Thymus (tissue), 11 donors: ENCODE results near the gene PSRC1. TPM values are rescaled to one million over a fixed set of nuclear protein-coding genes. Genes with fewer than 3 reads are reported as not detected.

Source experiments
- DNase-seq, 9 donors: peaks; one replicate each; pipeline ENCODE4 v3.0.0-alpha.2; 2013; ENCODE audit warnings: low spot score in 9 of 9, low read depth in 6 of 9, missing footprints in 1 of 9
- H3K27ac ChIP-seq, 2 donors: one replicate each; pipeline ENCODE4 v1.5.1; 2013; ENCODE audit warnings: control low read depth in 1 of 2, low read depth in 1 of 2, low read length in 1 of 2, mild to moderate bottlenecking in 1 of 2, moderate library complexity in 1 of 2
- H3K27me3 ChIP-seq, 2 donors: one replicate each; pipeline ENCODE4 v1.5.1; 2013; ENCODE audit warnings: low read length in 1 of 2; ENCODE audit not compliant: control insufficient read depth in 2 of 2, insufficient read depth in 1 of 2
- H3K36me3 ChIP-seq, 2 donors: one replicate each; pipeline ENCODE4 v1.5.1; 2013; ENCODE audit warnings: low read length in 1 of 2, mild to moderate bottlenecking in 1 of 2, moderate library complexity in 1 of 2; ENCODE audit not compliant: control insufficient read depth in 2 of 2, insufficient read depth in 2 of 2
- H3K4me1 ChIP-seq, 2 donors: one replicate each; pipeline ENCODE4 v1.5.1; 2013; ENCODE audit warnings: low read length in 2 of 2; ENCODE audit not compliant: control insufficient read depth in 2 of 2, insufficient read depth in 2 of 2
- H3K4me3 ChIP-seq, 2 donors: one replicate each; pipeline ENCODE4 v1.5.1; 2013; ENCODE audit warnings: low read length in 2 of 2, control low read depth in 1 of 2, mild to moderate bottlenecking in 1 of 2
- H3K9me3 ChIP-seq, 2 donors: one replicate each; pipeline ENCODE4 v1.5.1; 2013; ENCODE audit warnings: low read length in 1 of 2, mild to moderate bottlenecking in 1 of 2; ENCODE audit not compliant: control insufficient read depth in 2 of 2, insufficient read depth in 1 of 2
- WGBS: extraction: QIAGEN DNeasy Blood & Tissue Kit; methylation state at CpG from one replicate; pipeline ENCODE4 v1.1.7; 2013; 5-methylcytosine and 5-hydroxymethylcytosine counted together
- polyA plus RNA-seq: library from polyadenylated mRNA; stranded (reverse); fragments of 200-250 nt; gene quantifications from one replicate; pipeline ENCODE4 v1.2.3, GENCODE V29; 2013
- total RNA-seq: library from RNA; stranded (reverse); fragments of 120-200 nt; gene quantifications from one replicate; pipeline ENCODE4 v1.2.4, GENCODE V29; 2013
- donor health status: healthy.

Gene PSRC1
- total and polyA plus RNA-seq, 2 donors, result 5.8 to 16.6 TPM

DNA sequence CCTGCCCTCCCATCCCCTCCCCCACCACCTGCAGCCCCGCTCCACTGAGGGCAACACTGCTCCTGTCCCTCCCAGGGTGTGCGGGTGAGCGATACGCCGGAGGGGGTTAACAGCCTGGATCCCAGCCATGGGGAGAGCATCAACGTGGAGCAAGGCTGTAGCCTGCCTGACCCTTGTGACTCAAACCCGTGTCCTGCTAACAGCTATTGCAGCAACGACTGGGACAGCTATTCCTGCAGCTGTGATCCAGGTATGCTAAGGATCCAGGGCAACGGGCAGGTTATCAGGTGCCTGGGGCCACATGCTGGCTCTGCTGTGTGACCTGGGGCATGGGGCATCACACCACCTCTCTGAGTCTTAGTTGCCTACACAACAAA lies 18.6 kb downstream of the PSRC1 start:
- no peak overlapping the region for H3K4me3 ChIP-seq
- DNase-seq, result no peak
- WGBS, result 93% methylated on average over 9 of the region's 9 CpGs
- no peaks in the 10 kb centered on the region for H3K9me3 ChIP-seq
- H3K36me3 ChIP-seq, result peaks cover 2 to 4% of the 10 kb centered on the region in 2 donors
- no peaks in the 10 kb centered on the region for H3K4me1 ChIP-seq
- no peaks in the 10 kb centered on the region for H3K27me3 ChIP-seq
- no peak overlapping the region for H3K27ac ChIP-seq

DNA sequence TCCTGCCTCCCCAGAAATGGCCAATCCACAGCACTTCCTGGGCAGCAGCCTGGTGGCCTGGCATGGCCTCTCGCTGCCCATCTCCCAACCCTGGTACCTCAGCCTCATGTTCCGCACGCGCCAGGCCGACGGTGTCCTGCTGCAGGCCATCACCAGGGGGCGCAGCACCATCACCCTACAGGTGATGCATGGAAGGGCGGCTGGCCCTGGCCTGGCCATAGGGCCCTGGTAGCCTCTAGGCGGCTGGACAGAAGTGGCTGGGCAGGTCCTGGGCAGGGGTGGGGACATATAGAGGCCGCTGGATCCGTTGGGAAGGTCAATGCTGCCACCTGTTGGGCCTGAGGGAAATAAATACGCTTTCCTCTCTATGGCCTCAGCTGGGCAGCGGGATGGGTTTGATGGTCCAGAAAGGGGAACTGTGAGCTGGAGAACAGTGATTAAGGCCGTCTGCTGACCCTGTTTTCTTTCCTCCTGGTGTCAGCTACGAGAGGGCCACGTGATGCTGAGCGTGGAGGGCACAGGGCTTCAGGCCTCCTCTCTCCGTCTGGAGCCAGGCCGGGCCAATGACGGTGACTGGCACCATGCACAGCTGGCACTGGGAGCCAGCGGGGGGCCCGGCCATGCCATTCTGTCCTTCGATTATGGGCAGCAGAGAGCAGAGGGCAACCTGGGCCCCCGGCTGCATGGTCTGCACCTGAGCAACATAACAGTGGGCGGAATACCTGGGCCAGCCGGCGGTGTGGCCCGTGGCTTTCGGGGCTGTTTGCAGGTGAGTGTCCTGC lies 19.2 kb downstream of the PSRC1 start:
- no peak overlapping the region for H3K27ac ChIP-seq
- DNase-seq, result peak in 7 of 9 donors; percentile 35 to 74 (median 50)
- H3K27me3 ChIP-seq, result no peaks in the 10 kb centered on the region
- peaks cover 2 to 4% of the 10 kb centered on the region in 2 donors for H3K36me3 ChIP-seq
- H3K9me3 ChIP-seq, result no peaks in the 10 kb centered on the region
- H3K4me3 ChIP-seq, result no peak overlapping the region
- no peaks in the 10 kb centered on the region for H3K4me1 ChIP-seq
- 59% methylated on average over 29 of the region's 29 CpGs for WGBS

DNA sequence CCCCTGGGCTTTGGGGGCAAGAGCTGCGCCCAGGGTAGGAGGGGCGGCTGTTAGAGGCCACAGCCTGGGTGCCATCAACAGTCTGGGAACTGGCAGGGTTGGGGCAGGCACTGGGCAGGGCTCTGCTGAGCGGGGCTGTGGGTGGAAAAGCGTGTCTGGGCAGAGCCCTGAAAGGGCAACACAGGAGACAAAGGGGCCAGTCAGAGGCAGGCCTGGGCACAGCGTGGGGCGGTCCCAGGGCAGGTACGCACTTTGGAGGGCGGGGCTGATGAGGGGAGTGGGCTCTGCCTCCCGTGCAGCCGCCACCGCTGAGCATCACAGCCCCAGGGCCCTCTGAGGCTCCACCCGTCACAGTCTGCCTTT lies 19.7 kb downstream of the PSRC1 start:
- no peak overlapping the region for H3K4me3 ChIP-seq
- no peaks in the 10 kb centered on the region for H3K9me3 ChIP-seq
- H3K27me3 ChIP-seq, result no peaks in the 10 kb centered on the region
- no peak for DNase-seq
- H3K36me3 ChIP-seq, result peaks cover 2 to 4% of the 10 kb centered on the region in 2 donors
- WGBS, result 67% methylated on average over 12 of the region's 12 CpGs
- H3K27ac ChIP-seq, result no peak overlapping the region
- H3K4me1 ChIP-seq, result no peaks in the 10 kb centered on the region

DNA sequence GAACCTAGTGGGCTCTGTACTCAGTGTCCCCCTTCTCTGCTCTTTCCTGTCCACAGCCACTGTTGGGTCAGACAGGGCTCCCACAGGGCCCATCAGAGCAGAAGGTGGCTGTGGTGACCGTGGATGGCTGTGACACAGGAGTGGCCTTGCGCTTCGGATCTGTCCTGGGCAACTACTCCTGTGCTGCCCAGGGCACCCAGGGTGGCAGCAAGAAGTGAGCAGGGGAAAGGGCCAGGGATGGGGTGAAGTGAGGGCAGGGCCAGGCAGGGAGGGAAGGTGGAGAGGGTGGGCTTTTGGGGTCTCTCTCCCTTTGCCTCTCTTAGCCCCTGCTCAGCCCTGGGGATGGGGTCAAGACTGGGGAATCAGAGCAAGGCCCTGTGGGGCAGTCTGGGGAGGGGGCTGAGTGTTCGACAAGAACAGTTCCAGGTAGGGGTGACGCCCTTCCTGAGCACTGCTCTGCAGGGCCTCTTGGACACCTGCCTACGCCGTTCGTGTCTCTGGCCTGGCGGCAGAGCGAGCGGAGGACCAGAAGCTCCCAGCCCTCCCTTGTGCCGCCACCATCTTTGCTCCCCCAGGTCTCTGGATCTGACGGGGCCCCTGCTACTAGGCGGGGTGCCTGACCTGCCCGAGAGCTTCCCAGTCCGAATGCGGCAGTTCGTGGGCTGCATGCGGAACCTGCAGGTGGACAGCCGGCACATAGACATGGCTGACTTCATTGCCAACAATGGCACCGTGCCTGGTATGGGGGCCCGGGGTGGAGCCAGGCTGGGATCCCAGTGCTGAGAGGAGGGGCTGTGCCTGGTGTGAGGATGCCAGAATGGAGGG lies 20.5 kb downstream of the PSRC1 start:
- no peak overlapping the region for H3K4me3 ChIP-seq
- H3K36me3 ChIP-seq, result peaks cover 0 to 2% of the 10 kb centered on the region in 2 donors
- no peaks in the 10 kb centered on the region for H3K27me3 ChIP-seq
- no peak for DNase-seq
- 91% methylated on average over 22 of the region's 22 CpGs for WGBS
- H3K27ac ChIP-seq, result no peak overlapping the region
- H3K4me1 ChIP-seq, result no peaks in the 10 kb centered on the region
- no peaks in the 10 kb centered on the region for H3K9me3 ChIP-seq

DNA sequence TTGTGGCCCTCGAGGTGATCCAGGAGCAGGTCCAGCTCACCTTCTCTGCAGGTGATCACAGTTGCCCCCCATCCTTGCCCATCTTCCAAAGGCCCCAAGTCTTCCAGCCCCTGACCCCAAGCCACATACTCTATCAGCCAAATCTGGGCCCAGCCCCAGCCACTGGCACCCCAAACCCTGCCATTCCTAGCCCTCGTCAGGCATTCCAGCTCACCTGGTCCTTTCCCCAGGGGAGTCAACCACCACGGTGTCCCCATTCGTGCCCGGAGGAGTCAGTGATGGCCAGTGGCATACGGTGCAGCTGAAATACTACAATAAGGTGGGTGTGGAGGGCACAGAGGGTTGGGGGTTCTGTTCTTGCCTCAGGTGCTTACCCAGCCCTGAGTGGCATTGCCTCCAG lies 21.4 kb downstream of the PSRC1 start:
- DNase-seq, result no peak
- no peak overlapping the region for H3K27ac ChIP-seq
- no peaks in the 10 kb centered on the region for H3K27me3 ChIP-seq
- H3K36me3 ChIP-seq, result peaks cover 0 to 2% of the 10 kb centered on the region in 2 donors
- no peaks in the 10 kb centered on the region for H3K4me1 ChIP-seq
- no peaks in the 10 kb centered on the region for H3K9me3 ChIP-seq
- no peak overlapping the region for H3K4me3 ChIP-seq
- 94% methylated on average over 6 of the region's 6 CpGs for WGBS

DNA sequence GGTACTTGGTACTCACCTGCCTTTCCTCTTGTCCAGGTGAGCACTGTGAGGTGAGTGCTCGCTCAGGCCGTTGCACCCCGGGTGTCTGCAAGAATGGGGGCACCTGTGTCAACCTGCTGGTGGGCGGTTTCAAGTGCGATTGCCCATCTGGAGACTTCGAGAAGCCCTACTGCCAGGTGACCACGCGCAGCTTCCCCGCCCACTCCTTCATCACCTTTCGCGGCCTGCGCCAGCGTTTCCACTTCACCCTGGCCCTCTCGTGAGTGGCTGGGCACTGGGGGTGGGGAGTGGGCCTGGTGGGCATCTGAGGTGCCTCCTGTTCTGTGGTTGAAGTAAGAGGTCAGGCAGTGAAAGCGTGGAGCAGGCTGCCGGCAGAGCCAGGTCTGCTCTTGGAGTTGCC lies 21.9 kb downstream of the PSRC1 start:
- H3K27ac ChIP-seq, result no peak overlapping the region
- no peak overlapping the region for H3K4me3 ChIP-seq
- no peaks in the 10 kb centered on the region for H3K9me3 ChIP-seq
- no peaks in the 10 kb centered on the region for H3K27me3 ChIP-seq
- H3K4me1 ChIP-seq, result no peaks in the 10 kb centered on the region
- DNase-seq, result no peak
- peaks cover 0 to 2% of the 10 kb centered on the region in 2 donors for H3K36me3 ChIP-seq
- 95% methylated on average over 16 of the region's 16 CpGs for WGBS

DNA sequence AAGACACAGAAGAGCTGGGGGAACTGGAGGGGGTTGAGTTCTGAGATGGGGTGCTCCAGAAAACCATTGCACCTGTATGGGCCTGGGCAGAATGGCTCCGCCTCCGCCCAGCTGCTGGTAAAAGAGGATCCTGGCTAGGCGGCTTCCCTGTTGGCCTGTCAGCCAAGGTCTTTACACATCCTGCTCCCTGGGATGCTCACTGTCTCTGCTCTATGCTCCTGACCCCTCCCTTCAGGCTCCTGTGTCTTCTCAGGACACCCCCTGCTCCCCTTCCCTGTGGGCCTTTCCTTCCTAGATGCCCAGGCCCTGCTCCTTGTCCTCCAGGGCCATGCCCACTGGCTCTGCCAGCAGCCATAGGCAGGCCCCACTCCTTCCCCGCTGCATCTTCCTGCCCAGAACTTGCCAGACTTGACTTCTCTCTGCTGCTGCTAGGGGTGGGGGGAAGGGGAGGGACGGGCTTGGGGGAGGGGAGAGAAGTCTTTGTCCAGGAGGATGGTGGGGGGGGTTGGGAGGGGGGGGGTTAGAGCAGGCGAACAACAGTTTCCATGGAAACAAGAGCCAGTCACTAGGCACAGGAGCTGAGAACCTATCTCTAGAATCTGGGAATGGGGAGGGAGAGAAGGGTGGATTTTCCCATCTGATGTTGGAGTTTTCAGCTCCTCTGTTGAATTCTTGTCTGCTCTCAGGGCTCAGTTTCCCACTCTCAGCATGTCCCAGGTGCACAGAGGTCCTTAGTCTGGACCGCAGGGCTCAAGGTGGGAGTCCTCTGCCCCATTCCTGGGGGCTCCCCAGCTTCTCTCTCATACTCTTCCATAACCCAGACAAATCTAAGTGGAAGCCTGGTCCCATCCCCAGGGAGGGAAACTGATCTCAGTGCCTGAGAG lies 23.0 kb downstream of the PSRC1 start:
- 87% methylated on average over 7 of the region's 7 CpGs for WGBS
- peaks cover 0 to 2% of the 10 kb centered on the region in 2 donors for H3K27me3 ChIP-seq
- no peaks in the 10 kb centered on the region for H3K9me3 ChIP-seq
- H3K27ac ChIP-seq, result no peak overlapping the region
- peaks cover 0 to 2% of the 10 kb centered on the region in 2 donors for H3K36me3 ChIP-seq
- H3K4me3 ChIP-seq, result no peak overlapping the region
- no peak for DNase-seq
- H3K4me1 ChIP-seq, result peaks cover 0 to 2% of the 10 kb centered on the region in 2 donors

DNA sequence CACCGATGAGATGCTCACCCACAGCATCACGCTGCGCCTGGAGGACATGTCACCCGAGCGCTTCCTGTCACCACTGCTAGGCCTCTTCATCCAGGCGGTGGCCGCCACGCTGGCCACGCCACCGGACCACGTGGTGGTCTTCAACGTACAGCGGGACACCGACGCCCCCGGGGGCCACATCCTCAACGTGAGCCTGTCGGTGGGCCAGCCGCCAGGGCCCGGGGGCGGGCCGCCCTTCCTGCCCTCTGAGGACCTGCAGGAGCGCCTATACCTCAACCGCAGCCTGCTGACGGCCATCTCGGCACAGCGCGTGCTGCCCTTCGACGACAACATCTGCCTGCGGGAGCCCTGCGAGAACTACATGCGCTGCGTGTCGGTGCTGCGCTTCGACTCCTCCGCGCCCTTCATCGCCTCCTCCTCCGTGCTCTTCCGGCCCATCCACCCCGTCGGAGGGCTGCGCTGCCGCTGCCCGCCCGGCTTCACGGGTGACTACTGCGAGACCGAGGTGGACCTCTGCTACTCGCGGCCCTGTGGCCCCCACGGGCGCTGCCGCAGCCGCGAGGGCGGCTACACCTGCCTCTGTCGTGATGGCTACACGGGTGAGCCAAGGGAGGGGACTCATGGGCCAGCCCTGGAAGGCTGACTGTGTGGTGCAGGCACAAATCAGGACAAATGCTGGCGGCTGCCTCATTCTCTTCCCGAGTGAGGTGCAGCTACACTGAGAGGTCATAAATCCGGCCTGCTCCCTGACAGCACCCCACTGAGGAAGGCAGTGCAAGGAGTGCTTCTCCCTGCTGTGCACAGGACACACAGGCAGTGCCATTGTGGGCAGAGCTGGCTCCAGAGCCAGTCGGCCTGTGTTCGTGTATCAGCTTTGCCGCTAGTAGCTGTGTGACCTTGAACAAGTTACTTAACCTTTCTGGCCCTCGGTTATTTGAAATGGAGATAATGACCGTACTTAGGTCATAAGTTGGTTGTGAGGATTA lies 24.2 kb downstream of the PSRC1 start:
- Histone ChIP-seq H3K36me3 (peaks cover 0 to 2% of the 10 kb centered on the region in 2 donors), H3K9me3 (no peaks in the 10 kb centered on the region), H3K4me3 (no peak overlapping the region), H3K27me3 (peaks cover 0 to 2% of the 10 kb centered on the region in 2 donors), H3K4me1 (peaks cover 0 to 13% of the 10 kb centered on the region in 2 donors), H3K27ac (no peak overlapping the region)
- no peak for DNase-seq
- 98% methylated on average over 69 of the region's 69 CpGs for WGBS
